8988T (cell line): Measurements from ENCODE around the gene DPP10.

ENCODE experiments used
- DNase-seq: peaks from one replicate; pipeline ENCODE4 v3.0.0; 2011

The DPP10 gene

GRCh38 chr2:115807276-115807675 lies 1364.8 kb downstream of the DPP10 start:
- no peak for DNase-seq

GRCh38 chr2:115825912-115826311 lies 1383.5 kb downstream of the DPP10 start:
- no peak for DNase-seq

GRCh38 chr2:115833196-115833595 lies 1390.8 kb downstream of the DPP10 start:
- no peak for DNase-seq

DNA sequence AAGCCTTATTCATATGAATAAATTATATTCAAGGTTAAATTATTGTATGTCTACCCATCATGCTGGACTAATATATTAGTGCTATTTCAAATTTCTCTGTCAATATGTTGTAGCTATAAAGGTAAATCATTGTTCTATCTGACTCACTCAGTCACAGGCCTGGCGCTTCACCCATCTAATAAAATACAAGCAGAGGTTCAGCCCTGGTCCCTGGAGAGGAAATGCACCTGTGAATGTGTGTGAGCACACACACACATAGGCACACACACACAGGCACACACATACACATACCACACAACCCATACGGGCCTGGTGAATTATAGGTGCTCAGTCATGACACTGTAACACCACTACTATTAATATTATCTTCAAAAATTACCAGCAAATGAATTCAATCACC lies 1396.1 kb downstream of the DPP10 start:
- DNase-seq = no peak

- no peak for DNase-seq
Observed at GRCh38 chr2:115842306-115842705, 1399.9 kb downstream of the DPP10 start.

DNA sequence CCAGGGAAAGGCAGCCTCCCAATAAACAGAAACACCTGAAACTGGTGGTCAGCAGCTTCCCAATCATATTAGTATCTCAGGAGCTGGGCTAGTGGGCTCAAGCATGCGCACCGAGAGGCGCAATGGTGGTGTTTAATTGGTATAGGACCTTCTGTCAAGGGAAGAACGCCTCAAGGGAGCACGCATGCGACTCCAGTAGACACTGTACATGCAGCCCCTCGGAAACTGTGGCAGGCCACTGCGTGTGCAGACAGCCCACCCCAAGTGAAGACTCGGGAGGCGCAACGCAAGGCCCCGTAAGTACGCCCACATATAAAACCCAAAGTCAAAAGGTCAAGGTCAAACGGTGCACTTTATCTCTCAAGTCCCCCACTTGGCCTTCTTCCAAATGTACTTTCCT lies 1405.8 kb downstream of the DPP10 start:
- DNase-seq = no peak

- DNase-seq = no peak
Observed at GRCh38 chr2:115867024-115867423, 1424.6 kb downstream of the DPP10 start.

DNA sequence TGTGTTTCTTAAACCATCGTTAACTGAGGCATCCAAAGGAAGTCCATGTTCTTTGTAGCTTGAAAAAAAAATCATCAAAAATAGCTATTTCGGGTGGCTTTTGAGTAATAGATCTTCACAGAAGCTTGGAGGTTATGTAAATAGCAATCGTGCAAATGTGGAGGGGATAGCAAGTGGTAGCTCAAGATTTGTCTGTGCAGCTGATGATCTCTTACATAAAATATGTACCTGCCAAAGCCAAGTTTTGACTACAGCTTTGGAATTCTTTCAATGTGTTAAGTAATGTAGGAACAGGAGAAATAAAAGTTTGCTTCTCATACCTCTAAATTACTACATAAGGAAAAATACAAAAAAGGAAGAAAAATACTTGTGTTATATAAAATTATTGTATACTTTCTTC lies 1432.0 kb downstream of the DPP10 start:
- no peak for DNase-seq

DNA sequence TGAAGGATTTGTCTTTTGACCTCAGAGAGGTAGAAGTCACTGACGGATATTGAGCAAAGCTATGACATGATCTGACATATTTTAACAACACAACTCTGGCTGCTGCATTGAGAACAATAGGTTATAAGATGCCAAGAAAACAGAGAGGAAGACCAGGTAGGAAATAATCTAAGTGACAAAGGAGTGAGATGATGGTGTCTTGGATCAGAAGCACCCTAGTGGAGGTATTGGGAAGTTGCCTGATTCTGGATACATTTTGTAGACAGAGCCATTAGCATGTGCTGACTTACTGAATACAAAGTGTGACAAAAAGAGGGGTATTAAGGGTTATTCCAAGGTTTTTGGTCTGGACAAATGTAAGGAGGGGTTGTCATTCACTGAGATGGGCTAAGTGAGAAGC lies 1438.1 kb downstream of the DPP10 start:
- no peak for DNase-seq

- no peak for DNase-seq
Observed at GRCh38 chr2:115887209-115887776, 1444.9 kb downstream of the DPP10 start.
